Activated CD8-positive, alpha-beta T cell treated with anti-CD3 and anti-CD28 coated beads, Interleukin-2, amount 10 ng/mL, durations not matched to agents 7 days and 5 days (primary cell): ENCODE data around the gene KHDRBS1. TPM values are rescaled to one million over a fixed set of nuclear protein-coding genes. Genes with fewer than 3 reads are reported as not detected.

Source experiments
- ATAC-seq: fragments of 150-1000 bp; cut with Tn5 transposase; one replicate; pipeline ENCODE4 v1.10.0; 2021; ENCODE audit warnings: moderate library complexity
- CTCF ChIA-PET: fragments of 350-600 bp; sonication (Branson Sonifier 250); formaldehyde crosslinking; loops from one replicate; lab custom pipeline; 2021; ENCODE audit warnings: antibody characterized with exemption; lab: Charles Lee
- POLR2A ChIA-PET: fragments of 350-600 bp; sonication (Branson Sonifier 250); formaldehyde crosslinking; loops from one replicate; lab custom pipeline; 2021; ENCODE audit warnings: antibody characterized with exemption; lab: Charles Lee
- DNase-seq: peaks from one replicate; pipeline ENCODE4 v3.0.0-alpha.2; 2020
- H3K27ac Mint-ChIP-seq: one replicate; pipeline ENCODE4 v1.8.0; 2021; ENCODE audit warnings: mild to moderate bottlenecking, mixed read lengths
- H3K27me3 Mint-ChIP-seq: one replicate; pipeline ENCODE4 v1.8.0; 2021; ENCODE audit warnings: low read depth, mixed read lengths
- H3K36me3 Mint-ChIP-seq: one replicate; pipeline ENCODE4 v1.8.0; 2021; ENCODE audit warnings: low read depth, mixed read lengths
- H3K4me1 Mint-ChIP-seq: one replicate; pipeline ENCODE4 v1.8.0; 2021; ENCODE audit warnings: low read depth, mixed read lengths
- H3K4me3 Mint-ChIP-seq: one replicate; pipeline ENCODE4 v1.8.0; 2021; ENCODE audit warnings: mild to moderate bottlenecking, mixed read lengths
- H3K9me3 Mint-ChIP-seq: one replicate; pipeline ENCODE4 v1.8.0; 2022; ENCODE audit warnings: mixed read lengths; ENCODE audit not compliant: insufficient read depth
- total RNA-seq, 2 experiments: library from RNA; stranded (reverse); gene quantifications; one replicate each; pipeline ENCODE4 v1.2.3, GENCODE V29; 2021

The KHDRBS1 gene
- total RNA-seq: 100 to 1,000 TPM; 194 to 197 TPM

- H3K9me3 Mint-ChIP-seq: no peaks in the 10 kb centered on the region
- ChIA-PET CTCF (interaction anchor here (0.8 to 2.1 kb wide), 11 partner anchors 8 to 225 kb away, joined by 3 to 7 read pairs (median 4); no protein-coding TSS in a partner anchor), POLR2A (interaction anchor here (0.6 to 2.0 kb wide), 33 partner anchors 9 to 369 kb away, joined by 3 to 18 read pairs (median 3); partner anchors contain the start of genes KPNA6, PEF1, PTP4A2 and TMEM39B)
- peak within 1 kb of the TSS; percentile 96 for H3K4me3 Mint-ChIP-seq
- ATAC-seq (peak; percentile 87), DNase-seq (peak; percentile 99)
- H3K27me3 Mint-ChIP-seq: no peaks in the 10 kb centered on the region
- H3K27ac Mint-ChIP-seq: peak within 1 kb of the TSS; percentile 95
- H3K36me3 Mint-ChIP-seq: peaks cover 31% of the 10 kb centered on the region
- H3K4me1 Mint-ChIP-seq: peaks cover 36% of the 10 kb centered on the region
These were observed at the start of gene KHDRBS1 for GRCh38 chr1:32013386-32014198. Gene KHDRBS1 (plus strand): TSS chr1:32013868. CDS start chr1:32013996, 128 bp downstream.

DNA sequence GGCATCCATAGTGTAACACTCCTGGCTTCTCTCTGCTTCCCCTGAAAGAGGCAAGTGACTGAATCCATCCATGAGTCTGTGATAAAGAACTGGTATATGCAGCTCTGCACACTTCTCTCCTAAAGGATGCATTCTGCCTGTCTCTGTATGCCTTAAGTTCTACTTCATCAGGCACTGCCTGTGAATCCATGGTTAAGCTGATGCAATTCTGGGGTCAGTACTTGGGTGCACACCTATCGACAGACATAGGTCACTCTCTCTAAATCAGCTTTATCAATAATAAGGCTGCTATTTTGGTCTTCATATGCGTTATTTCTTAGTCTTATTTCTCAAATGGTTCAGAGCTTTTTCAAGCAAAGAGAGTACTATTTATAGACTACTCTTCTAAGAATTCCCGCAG, 42.8 kb upstream of the KHDRBS1 start:
- Mint-ChIP-seq H3K36me3 (no peaks in the 10 kb centered on the region), H3K27me3 (peaks cover 8% of the 10 kb centered on the region), H3K4me3 (no peak overlapping the region), H3K4me1 (peaks cover 15% of the 10 kb centered on the region), H3K27ac (peak overlapping the region; percentile 35), H3K9me3 (no peaks in the 10 kb centered on the region)
- DNase-seq: no peak
- ChIA-PET POLR2A (interaction anchor here (1.0 kb wide), 1 partner anchor 326 kb away, joined by 3 read pairs; the partner anchor contains the start of gene PEF1), CTCF (interaction anchor here (0.6 to 1.4 kb wide), 5 partner anchors 9 to 92 kb away, joined by 3 to 4 read pairs (median 4); partner anchors contain the start of gene PTP4A2)
- no peak for ATAC-seq

DNA sequence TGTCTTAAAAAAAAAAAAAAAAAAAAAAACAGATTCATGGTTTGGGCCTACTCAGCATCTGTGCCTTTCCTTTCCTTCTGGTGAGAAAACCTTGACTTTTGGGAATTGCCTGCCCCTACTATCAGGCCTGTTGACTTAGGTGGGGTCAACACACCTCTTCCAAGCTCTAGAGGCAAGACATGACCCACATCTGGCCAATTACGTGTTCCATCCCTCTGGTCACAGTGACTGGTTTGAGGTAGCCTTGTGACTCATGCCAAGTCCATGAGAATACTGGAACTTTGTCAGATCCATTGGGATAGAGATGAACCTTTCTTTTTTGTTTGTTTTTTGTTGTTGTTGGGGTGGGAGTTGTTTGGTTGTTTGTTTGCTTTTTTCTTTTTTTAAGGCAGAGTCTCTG, 37.3 kb upstream of the KHDRBS1 start:
- ATAC-seq: no peak
- no peak overlapping the region for H3K27ac Mint-ChIP-seq
- H3K27me3 Mint-ChIP-seq: peaks cover 8% of the 10 kb centered on the region
- ChIA-PET CTCF (interaction anchor here (1.3 to 3.1 kb wide), 3 partner anchors 9 to 27 kb away, joined by 3 to 14 read pairs (median 7); no protein-coding TSS in a partner anchor), POLR2A (interaction anchor here (0.6 kb wide), 1 partner anchor 37 kb away, joined by 3 read pairs; no protein-coding TSS in a partner anchor)
- no peak for DNase-seq
- H3K9me3 Mint-ChIP-seq: no peaks in the 10 kb centered on the region
- H3K4me3 Mint-ChIP-seq: no peak overlapping the region
- no peaks in the 10 kb centered on the region for H3K36me3 Mint-ChIP-seq
- peaks cover 27% of the 10 kb centered on the region for H3K4me1 Mint-ChIP-seq

DNA sequence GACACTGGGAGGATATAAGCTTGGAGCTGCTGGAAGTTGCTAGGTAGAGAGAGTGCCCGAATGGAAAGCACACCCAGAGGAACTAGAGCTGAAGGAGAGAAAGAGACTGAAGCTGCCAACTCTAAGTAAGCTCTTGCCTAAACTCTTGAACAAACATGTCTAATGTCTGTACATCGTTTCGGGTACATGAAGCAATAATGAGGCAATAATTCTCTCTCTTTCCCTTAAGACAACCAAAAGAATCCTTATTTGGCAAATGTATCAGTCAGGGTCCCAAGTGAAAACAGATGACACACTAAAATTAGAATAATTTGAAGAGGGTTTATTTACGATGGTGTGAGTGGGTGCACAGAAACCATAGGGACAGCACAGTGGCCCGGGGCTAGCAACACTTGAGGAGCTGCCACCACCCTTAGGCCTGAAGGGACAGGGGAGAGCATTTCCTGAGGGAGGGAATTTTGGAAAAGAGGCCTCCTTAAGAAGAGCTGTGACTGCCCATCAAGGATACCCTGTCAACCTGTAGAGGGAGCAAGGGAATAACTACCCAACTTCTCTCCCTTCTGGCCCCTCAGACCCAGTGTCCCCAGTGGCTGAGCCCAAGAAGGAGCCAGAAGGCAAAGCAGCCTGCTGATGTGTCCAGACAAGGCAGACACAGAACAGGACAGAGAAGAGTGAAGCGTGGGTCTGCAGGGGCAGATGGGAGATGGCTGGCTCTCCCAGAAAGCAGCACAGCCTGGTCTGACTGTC, 36.1 kb upstream of the KHDRBS1 start:
- Mint-ChIP-seq H3K9me3 (peaks cover 2% of the 10 kb centered on the region), H3K4me3 (no peak overlapping the region), H3K27me3 (peaks cover 8% of the 10 kb centered on the region), H3K27ac (peak overlapping the region; percentile 58), H3K36me3 (peaks cover 3% of the 10 kb centered on the region), H3K4me1 (peaks cover 35% of the 10 kb centered on the region)
- POLR2A ChIA-PET: interaction anchor here (1.0 kb wide), 1 partner anchor 13 kb away, joined by 3 read pairs; no protein-coding TSS in a partner anchor
- no peak for DNase-seq
- CTCF ChIA-PET: interaction anchor here (0.7 to 3.1 kb wide), 8 partner anchors 7 to 85 kb away, joined by 3 to 14 read pairs (median 4); no protein-coding TSS in a partner anchor
- ATAC-seq: no peak

DNA sequence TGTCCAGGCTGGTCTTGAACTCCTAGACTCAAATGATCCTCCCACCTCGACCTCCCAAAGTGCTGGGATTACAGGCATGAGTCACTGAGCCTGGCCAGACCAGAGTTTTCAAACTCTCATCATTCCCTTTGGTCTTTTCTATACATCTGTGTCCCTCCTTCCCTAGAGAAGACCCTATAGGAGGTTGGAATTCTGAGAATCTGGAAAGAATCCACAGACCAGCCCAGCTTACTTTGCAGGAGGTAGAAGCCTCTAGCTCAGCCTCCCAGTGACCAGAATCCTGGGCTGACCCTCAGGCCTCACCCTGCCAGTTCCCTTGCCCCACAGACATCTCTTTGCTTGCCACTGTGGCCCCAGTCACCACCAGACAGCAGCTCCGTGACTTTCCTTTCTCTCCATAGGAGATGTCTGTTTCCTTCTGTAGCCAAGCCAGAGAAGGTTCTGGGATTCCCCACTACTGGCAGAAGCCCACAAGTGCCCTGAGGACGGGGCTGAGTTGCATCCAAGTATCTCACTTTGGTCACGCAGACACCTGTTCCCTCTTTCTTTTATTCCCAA, 34.7 kb upstream of the KHDRBS1 start:
- ATAC-seq: no peak
- POLR2A ChIA-PET: interaction anchor here (1.1 kb wide), 1 partner anchor 24 kb away, joined by 3 read pairs; no protein-coding TSS in a partner anchor
- CTCF ChIA-PET: interaction anchor here (0.7 to 1.5 kb wide), 4 partner anchors 11 to 270 kb away, joined by 3 to 5 read pairs (median 4); no protein-coding TSS in a partner anchor

DNA sequence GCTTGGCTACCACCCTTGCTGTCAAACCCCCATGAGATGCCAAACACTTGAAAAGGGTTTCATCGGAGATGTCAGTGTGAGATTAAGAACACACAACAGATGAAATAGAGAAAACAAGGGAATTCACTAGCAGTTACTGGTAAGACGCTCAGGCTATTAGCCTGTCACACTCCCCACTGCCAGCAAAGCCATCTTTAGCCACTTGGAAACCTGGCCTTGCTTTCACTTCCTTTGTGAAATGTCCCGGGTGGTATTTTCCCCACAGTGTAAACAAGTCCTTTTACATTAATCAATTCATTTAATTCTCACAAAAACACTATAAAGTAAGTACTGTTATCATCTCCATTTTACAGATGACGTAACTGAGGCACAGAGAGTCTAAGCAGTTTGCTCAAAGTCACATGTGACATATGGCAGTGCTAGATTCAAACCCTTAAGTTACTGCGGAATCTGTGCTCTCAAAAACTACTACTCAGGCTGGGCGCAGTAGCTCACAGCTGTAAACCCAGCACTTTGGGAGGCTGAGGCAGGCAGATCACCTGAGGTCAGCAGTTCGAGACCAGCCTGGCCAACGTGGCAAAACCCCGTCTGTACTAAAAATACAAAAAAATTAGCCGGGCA, 32.7 kb upstream of the KHDRBS1 start:
- ATAC-seq (no peak), DNase-seq (no peak)
- Mint-ChIP-seq H3K9me3 (peaks cover 6% of the 10 kb centered on the region), H3K4me1 (peaks cover 64% of the 10 kb centered on the region), H3K27ac (peak overlapping the region; percentile 89), H3K27me3 (no peaks in the 10 kb centered on the region), H3K4me3 (no peak overlapping the region), H3K36me3 (peaks cover 7% of the 10 kb centered on the region)
- POLR2A ChIA-PET: interaction anchor here (0.9 to 1.5 kb wide), 2 partner anchors 32 to 336 kb away, joined by 3 to 4 read pairs; partner anchors contain the start of genes KHDRBS1 and PEF1
- CTCF ChIA-PET: interaction anchor here (0.7 to 1.5 kb wide), 3 partner anchors 17 to 58 kb away, joined by 4 read pairs; no protein-coding TSS in a partner anchor

More for the DNA sequence above, 34.7 kb upstream of the KHDRBS1 start:
- Mint-ChIP-seq H3K9me3 (peaks cover 6% of the 10 kb centered on the region), H3K27ac (no peak overlapping the region), H3K27me3 (peaks cover 8% of the 10 kb centered on the region), H3K4me1 (peaks cover 49% of the 10 kb centered on the region), H3K36me3 (peaks cover 7% of the 10 kb centered on the region), H3K4me3 (no peak overlapping the region)
- DNase-seq: no peak

GRCh38 chr1:31981456-31981839, 32.2 kb upstream of the KHDRBS1 start:
- ChIA-PET CTCF (interaction anchor here (0.6 to 0.9 kb wide), 3 partner anchors 18 to 58 kb away, joined by 3 to 4 read pairs (median 4); no protein-coding TSS in a partner anchor), POLR2A (interaction anchor here (0.9 to 1.5 kb wide), 4 partner anchors 32 to 336 kb away, joined by 3 to 4 read pairs (median 4); partner anchors contain the start of genes KHDRBS1, PEF1 and PTP4A2)
- ATAC-seq (peak; percentile 35), DNase-seq (no peak)
- Mint-ChIP-seq H3K4me1 (peaks cover 64% of the 10 kb centered on the region), H3K9me3 (peaks cover 6% of the 10 kb centered on the region), H3K27me3 (no peaks in the 10 kb centered on the region), H3K4me3 (peak overlapping the region; percentile 42), H3K36me3 (peaks cover 7% of the 10 kb centered on the region), H3K27ac (peak overlapping the region; percentile 89)

DNA sequence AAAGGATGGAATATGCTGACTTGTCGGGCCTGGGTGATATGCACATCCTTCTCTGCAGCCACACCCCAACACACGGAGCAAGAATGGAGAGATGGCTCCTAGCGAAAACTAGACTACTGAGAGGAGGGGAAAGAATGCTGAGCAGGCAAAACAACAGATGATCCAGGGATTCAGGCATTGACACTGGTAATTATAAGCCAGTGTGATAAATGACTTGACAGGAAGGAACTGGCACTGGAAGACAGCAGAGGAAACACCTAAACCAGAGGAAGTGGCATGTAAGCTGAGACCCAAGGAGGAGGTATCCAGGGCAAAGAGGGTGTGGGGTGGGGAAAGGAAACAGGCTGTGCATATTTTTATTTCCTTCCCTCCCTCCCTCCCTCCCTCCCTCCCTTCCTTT, 31.7 kb upstream of the KHDRBS1 start:
- Mint-ChIP-seq H3K4me1 (peaks cover 68% of the 10 kb centered on the region), H3K4me3 (peak overlapping the region; percentile 42)
- peak; percentile 75 for DNase-seq

DNA sequence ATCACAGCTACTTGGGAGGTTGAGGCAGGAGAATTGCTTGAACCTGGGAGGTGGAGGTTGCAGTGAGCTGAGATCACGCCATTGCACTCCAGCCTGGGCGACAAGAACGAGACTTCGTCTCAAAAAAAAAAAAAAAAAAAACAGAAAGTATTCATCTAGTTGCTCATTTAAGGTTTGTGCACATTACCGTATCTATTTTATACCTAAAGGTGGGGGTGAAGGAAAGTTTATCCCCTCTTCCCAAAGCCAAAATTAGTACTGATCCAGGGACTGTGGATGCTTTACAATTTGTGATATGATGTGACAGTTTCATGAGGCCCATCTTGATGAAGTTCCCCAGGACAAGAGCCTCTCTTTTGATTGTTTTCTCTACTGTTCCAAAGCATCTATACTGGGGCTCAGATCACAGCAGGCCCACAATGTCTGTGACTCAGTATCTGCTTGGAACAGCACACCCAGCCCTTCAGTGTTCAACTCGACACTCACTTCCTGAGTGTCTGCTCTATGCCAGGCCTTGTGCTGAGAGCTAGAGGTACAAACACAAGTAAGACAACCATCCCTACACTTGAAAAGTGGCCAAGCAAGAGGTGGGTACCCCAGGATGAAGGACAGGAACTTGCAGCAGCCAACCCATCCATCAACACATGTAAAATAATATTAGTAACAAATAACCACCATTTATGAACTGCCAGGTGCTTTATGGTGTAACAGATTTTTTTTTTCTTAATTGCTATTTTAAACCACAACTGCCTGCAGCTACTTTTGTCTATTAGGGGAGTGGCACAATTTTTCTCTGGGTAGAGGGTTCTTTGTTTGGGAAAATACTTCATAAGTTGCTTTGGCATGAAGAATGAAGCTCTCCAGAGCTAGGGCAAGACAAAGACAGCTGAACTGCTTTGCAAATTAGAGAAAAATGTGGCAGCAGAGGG, 29.0 kb upstream of the KHDRBS1 start:
- DNase-seq (peak; percentile 50), ATAC-seq (peak; percentile 70)
- Mint-ChIP-seq H3K4me3 (peak overlapping the region; percentile 4), H3K27ac (peak overlapping the region; percentile 95), H3K36me3 (peaks cover 7% of the 10 kb centered on the region), H3K9me3 (peaks cover 6% of the 10 kb centered on the region), H3K4me1 (peaks cover 67% of the 10 kb centered on the region), H3K27me3 (no peaks in the 10 kb centered on the region)
- CTCF ChIA-PET: interaction anchor here (0.9 to 3.6 kb wide), 11 partner anchors 8 to 170 kb away, joined by 3 to 33 read pairs (median 4); partner anchors contain the start of gene SPOCD1
- POLR2A ChIA-PET: interaction anchor here (0.6 to 2.2 kb wide), 7 partner anchors 12 to 51 kb away, joined by 3 to 9 read pairs (median 4); partner anchors contain the start of gene KHDRBS1

More for the DNA sequence above, 31.7 kb upstream of the KHDRBS1 start:
- peak; percentile 71 for ATAC-seq
- POLR2A ChIA-PET: interaction anchor here (0.9 to 1.6 kb wide), 4 partner anchors 18 to 337 kb away, joined by 3 to 4 read pairs (median 3); partner anchors contain the start of genes KHDRBS1, PEF1 and PTP4A2
- H3K27me3 Mint-ChIP-seq: no peaks in the 10 kb centered on the region
- H3K36me3 Mint-ChIP-seq: peaks cover 7% of the 10 kb centered on the region
- CTCF ChIA-PET: interaction anchor here (0.6 kb wide), 1 partner anchor 36 kb away, joined by 3 read pairs; no protein-coding TSS in a partner anchor
- peak overlapping the region; percentile 89 for H3K27ac Mint-ChIP-seq
- peaks cover 6% of the 10 kb centered on the region for H3K9me3 Mint-ChIP-seq
